HG02623 (cell line): ENCODE data around the gene SENP5.
A peak's percentile ranks its signal among the peaks of the same experiment; 100 is the strongest.

ENCODE experiments used
- ATAC-seq: cut with Tn5 transposase; IDR thresholded peaks from one replicate; pipeline ENCODE4 v1.9.1; 2021; ENCODE audit warnings: moderate library complexity; ENCODE audit not compliant: unreplicated experiment

The SENP5 gene

DNA sequence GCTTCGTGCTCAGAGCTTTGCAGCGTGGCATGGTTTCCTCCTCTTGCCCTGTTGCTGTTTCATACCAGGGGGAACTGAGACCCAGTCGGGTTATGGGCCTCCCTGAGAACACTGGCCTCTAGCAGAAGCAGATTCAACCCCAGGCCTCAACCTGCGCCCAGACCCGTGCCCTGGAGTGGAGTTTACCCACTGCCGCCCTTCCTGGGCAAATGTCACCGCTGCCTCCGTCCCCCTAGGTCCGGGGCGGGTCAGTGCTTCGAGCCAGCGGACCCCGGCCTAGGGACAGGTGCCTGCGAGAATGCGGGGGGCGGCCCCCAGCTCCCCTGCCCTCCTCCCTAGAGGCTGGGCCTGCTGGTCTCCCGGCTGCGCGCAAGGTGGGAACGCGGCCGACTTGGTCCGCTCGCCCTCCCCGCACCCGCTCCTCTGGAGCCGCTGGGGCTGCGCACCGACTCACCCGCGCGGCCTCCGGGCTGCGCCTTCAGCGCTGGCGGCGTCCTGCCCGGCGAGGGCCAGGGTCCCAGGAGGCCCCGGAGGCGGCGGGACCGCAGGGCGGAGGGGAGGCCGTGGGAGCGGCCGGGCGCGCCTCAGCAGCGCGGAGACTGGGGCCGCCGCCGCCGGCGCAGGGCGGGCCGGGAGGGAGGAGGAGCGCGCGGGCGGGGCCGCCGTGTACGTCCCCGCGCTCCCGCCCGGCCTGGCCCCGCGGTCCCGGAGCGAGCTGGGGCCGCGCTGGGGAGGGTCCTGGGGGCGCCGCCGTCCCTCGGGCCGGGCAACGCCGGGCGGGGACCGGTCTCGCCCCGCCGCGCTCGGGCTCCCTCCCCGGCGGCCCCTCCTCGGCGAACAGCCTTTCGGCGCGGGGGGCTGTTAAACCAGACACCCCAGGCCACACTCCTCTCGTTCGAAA lies 100.8 kb downstream of the SENP5 start, which contains the start of gene PIGZ:
Gene PIGZ (minus strand): TSS at position 601 of the 901 bp plus-strand sequence. CDS start 16,802 bp downstream, outside the sequence.
- peak; percentile 54 for ATAC-seq

- ATAC-seq, result peak; percentile 30
Observed at GRCh38 chr3:196969134-196969659, 101.5 kb downstream of the SENP5 start.

DNA sequence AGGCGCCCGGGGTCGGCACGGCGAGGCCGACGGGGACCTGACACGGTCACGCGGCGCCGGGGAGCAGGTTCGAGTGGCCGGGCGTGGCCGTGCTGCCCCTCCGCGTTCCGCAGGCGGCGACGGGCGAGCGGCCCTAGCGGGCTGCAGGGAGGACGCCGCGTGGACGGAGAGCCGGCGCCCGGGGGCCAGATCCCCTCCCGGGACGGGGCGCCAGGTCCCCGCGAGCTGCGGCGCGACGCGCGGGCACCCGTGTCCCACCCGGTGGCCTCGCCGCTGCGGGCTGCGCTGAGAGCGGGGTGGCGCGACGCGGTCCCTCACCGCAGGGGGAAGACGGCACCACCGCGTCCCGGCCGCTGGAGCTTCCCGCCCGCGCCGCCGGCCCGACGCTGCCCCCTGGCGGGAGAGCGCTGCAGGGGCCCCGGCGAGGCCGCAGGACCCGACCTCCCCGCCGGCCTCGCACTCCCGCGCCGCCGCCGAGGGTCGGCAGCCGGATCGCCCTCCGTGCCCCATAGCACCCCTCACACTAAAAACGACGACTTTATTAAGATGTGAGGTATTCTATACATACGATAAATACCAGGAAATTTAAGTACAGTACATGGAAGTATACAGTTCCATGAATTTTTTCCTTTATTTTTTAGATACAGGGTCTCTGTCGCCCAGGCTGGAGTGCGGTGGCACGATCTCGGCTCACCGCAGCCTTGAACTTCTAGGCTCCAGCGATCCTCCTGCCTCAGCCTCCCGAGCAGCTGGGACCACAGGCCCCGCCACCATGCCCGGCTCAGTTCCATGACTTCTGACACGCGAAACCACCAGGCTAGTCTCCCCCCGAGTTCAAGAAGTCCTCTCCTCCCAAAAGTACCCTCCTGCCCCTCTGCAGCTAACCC lies 102.2 kb downstream of the SENP5 start:
- peak; percentile 54 for ATAC-seq

GRCh38 chr3:196970547-196971093 lies 102.9 kb downstream of the SENP5 start:
- no peak for ATAC-seq

DNA sequence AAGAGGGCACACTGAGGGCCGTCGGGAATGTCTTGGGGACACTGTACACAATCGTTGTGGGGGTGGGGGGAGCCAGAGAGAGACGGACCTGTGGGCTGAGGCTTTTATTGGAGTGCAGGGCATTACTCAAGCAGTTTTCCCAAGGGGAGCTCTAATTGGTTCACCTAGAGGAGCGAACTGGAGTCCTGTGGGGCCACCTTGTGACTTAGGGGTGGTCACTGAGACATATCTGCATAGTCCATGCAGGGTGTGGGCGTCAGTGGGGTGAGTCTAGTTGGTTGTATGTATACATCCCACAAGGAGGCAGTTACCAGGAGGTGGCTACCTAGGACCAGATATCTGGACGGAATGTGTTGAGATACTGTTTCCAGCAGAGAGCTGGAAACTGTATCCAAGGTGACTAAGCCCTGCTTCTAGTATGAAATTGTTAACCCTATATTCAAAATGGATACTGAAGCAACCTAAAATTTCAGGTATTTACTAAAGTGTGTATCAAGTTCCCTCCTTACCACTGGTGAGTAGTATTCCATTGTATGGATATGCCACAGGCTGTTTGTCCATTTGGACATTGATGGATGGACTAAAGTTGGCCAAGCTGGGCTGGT lies 103.5 kb downstream of the SENP5 start:
- ATAC-seq, result no peak

- ATAC-seq, result no peak
Observed at GRCh38 chr3:196974661-196975060, 106.9 kb downstream of the SENP5 start.

DNA sequence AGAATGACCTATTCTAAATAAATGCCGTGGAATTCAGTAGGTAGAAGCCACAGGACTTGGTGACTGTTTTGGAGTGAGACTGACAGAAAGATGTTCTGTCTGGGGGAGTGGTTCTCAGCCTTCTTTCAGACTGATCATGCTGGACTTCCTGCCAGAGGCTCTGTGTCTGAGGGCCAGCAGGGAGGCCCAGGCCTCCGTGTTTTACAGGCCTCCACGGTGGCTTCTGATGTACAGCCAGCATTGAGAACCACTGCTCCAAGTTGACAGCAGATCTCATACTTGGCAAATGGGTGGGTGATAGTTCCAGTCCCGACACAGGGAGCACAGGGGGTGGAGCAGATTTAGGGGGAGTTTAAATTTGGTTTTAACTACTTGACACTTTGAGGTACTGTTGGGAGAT lies 107.6 kb downstream of the SENP5 start:
- no peak for ATAC-seq

DNA sequence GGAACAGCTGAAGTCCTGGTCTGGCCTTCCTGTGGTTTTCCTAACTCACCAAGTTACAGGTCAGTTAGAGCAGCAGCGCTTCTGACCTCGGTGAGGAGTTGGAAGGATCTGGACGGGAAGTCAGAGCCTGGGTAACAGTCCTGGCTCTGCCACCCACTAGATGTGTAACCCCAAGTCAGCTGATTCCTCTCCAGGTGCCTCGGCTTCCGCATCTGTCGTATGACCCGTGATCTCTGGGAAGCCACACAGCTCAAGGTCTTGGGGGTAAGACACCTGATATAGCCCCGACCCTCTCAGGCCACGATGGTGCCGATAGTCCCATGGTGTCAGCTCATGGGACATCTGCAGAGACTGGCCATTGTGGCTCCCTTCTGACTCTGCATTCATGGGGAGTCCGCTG lies 109.2 kb downstream of the SENP5 start:
- no peak for ATAC-seq

- no peak for ATAC-seq
Observed at GRCh38 chr3:196979545-196979944, 111.8 kb downstream of the SENP5 start.

DNA sequence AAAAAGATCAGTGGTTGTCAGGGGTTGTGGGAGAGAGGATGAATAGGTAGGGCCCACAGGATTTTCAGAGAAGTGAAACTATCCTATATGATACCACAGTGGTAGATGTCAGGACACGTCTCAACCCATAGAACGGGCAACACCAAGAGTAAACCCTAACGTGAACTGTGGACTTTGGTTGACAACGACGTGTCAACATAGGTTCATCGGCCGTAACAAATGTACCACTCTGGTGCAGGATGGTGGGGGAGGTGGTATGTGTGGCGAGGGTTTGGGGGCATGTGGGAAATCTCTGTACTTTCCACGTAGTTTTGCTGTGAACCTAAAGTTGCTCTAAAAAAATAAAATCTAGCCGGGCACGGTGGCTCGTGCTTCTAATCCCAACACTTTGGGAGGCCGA lies 113.9 kb downstream of the SENP5 start:
- no peak for ATAC-seq

DNA sequence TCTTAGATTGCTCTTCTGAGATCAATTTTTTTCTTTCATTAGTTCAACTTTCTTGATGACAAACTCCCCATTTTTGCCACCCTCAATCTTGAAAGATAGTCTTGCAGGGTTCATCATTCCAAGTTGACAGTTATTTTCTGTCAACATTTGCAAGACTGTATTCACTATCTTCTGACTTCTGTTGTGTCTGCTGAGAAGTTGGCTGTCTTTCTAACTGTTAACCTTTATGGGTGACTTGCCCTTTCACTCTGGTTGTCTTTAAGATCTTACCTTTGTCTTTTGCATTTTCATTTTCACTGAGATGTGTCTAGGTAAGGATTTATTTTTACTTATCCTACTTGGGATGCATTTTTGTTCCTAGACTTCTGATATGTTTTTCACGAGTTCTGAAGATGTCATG lies 115.5 kb downstream of the SENP5 start:
- ATAC-seq, result no peak
